ENCODE measurements around the gene SLC44A4.

DNA sequence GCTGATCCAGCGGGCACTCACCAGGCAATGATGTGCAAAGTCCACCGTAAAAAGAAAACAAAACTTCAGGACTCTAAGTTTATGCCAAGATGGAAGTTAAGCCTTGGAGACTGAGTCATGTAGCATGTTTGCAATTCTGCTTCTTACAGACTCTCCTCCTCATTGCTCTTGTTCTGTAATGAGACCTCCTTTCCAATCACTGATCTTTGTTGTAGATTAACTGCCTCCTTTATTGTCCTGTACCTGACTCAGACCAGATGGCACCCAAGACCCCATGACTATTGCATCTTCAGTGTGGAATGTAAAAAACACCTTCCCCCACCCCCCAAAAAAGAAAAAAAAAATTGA lies 27.3 kb downstream of the SLC44A4 start:
- TF ChIP-seq POLR2A (IDR thresholded peaks at IDR 0.05), result no peak
- TF ChIP-seq, protein P1, sequence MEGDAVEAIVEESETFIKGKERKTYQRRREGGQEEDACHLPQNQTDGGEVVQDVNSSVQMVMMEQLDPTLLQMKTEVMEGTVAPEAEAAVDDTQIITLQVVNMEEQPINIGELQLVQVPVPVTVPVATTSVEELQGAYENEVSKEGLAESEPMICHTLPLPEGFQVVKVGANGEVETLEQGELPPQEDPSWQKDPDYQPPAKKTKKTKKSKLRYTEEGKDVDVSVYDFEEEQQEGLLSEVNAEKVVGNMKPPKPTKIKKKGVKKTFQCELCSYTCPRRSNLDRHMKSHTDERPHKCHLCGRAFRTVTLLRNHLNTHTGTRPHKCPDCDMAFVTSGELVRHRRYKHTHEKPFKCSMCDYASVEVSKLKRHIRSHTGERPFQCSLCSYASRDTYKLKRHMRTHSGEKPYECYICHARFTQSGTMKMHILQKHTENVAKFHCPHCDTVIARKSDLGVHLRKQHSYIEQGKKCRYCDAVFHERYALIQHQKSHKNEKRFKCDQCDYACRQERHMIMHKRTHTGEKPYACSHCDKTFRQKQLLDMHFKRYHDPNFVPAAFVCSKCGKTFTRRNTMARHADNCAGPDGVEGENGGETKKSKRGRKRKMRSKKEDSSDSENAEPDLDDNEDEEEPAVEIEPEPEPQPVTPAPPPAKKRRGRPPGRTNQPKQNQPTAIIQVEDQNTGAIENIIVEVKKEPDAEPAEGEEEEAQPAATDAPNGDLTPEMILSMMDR (IDR thresholded peaks at IDR 0.05 in 4 of 5, conservative IDR thresholded peaks at IDR 0.05 in 1 of 5), result no peak
